Measurements from ENCODE around the gene SF1. TPM values are rescaled to one million over a fixed set of nuclear protein-coding genes. Genes with fewer than 3 reads are reported as not detected.
A peak's percentile ranks its signal among the peaks of the same experiment; 100 is the strongest.
"Not testable (repeated sequence)": the region's sequence is repeated elsewhere in the genome, so short reads cannot be mapped to it uniquely, and the experiment has no call there.

The SF1 gene, protein sequence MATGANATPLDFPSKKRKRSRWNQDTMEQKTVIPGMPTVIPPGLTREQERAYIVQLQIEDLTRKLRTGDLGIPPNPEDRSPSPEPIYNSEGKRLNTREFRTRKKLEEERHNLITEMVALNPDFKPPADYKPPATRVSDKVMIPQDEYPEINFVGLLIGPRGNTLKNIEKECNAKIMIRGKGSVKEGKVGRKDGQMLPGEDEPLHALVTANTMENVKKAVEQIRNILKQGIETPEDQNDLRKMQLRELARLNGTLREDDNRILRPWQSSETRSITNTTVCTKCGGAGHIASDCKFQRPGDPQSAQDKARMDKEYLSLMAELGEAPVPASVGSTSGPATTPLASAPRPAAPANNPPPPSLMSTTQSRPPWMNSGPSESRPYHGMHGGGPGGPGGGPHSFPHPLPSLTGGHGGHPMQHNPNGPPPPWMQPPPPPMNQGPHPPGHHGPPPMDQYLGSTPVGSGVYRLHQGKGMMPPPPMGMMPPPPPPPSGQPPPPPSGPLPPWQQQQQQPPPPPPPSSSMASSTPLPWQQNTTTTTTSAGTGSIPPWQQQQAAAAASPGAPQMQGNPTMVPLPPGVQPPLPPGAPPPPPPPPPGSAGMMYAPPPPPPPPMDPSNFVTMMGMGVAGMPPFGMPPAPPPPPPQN
- total RNA-seq, result 302 TPM
- long read RNA-seq, transcript SF1-212 (2 exons, 983 nt), result minor isoform, 10 of 87 reads
- long read RNA-seq, transcript SF1-201 (13 exons, 2,850 nt), result major isoform, 20 of 87 reads
- long read RNA-seq, partial matches to known transcripts, result 34 of 87 reads
- long read RNA-seq, other reads (novel, unspliced or antisense), result 18 of 87 reads

DNA sequence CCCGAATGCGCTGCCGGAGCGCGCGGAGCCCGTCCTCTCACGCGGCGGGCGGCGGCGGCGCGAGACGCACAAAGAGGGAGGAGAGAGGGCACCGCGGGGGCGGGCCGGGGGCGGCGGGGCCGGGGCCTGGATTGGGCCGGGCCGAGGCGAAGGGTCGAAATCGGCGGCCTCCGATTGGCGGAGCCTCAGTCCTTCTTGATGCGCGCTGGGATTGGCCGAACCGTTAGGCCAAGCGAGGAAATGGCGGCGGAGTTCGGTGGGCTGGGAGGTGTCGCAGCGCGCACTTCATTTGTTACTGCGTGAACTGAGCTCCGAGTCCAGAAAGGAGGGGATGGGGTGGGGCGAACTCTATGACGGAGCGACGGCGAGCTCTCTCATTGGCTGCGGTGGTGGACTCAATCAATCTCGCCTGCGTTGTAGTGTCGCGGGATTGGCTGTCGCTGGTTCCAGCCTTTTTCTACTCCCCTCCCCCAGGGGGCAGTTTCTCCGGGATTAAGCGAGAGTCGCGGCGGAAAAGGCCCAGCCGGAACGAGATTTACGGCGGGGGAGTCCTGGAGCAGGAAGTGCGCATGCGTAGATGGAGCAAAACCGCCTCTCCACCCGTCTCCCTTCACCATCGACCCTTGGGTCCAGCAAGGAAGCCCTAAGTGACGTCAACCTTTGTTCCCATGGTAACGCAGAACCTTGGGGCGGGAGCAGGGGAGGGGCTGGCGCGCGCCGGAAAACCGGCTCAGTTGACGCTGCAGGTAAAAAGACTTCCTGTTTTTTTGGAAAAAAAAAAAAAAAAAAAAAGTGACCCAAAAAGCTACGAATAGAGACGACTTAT, at the start of gene SF1:
Gene SF1, minus strand, starts transcription at position 70 of the 826 bp plus-strand sequence. CDS start 150 bp downstream, outside the sequence.
- DNase-seq (ENCODE audit: low spot score), result peak; percentile 99

- no peak for DNase-seq (ENCODE audit: low spot score)
Measured at GRCh38 chr11:64827451-64827839, 49.1 kb upstream of the SF1 start.

- no peak for DNase-seq (ENCODE audit: low spot score)
Measured at GRCh38 chr11:64826578-64827450, 48.5 kb upstream of the SF1 start.

GRCh38 chr11:64826062-64826461, 47.7 kb upstream of the SF1 start:
- no peak for DNase-seq (ENCODE audit: low spot score)

- no peak for DNase-seq (ENCODE audit: low spot score)
Measured at GRCh38 chr11:64823568-64824119, 45.3 kb upstream of the SF1 start.

DNA sequence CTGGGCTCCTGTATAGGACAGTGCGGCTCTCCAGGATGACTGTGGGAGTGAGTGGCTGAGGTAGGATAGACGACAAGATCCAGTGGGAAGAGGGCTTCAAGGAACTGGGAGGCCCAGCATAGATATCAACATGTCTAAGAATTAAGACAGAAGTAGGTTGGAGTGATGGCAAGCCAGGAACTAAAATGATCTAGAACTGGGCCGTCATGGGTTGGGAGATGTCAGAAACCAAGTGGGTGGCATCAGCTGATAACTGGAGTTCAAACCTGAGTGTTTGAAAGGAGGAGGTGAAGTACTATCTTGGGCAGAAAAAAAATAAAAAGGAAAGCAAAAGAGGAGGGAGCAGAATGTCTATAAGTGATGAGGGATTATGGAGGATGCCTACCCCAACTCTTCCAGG, 39.1 kb upstream of the SF1 start:
- no peak for DNase-seq (ENCODE audit: low spot score)

- DNase-seq (ENCODE audit: low spot score), result not testable (repeated sequence)
Measured at GRCh38 chr11:64815433-64815832, 37.1 kb upstream of the SF1 start.

DNA sequence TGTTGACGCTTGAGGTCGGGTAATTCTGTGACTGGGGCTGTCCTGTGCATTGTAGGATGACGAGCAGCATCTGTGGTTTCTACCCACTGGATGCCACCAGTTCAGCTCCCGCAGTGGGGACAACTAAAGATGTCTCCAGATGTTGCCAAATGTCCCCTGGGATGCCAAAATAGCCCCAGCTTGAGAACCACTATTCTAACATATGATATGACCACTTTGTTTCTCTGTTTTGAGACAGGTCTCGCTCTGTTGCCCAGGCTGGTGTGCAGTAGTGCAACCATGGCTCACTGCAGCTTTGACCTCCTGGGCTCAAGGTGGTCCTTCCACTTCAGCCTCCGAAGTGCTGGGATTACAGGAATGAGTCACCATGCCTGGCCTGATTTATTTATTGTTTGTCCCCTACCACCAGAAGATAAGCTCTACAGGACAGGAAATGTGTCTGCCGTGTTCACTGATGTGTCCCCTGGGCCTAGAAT, 36.4 kb upstream of the SF1 start:
- no peak for DNase-seq (ENCODE audit: low spot score)

GRCh38 chr11:64813826-64814225, 35.5 kb upstream of the SF1 start:
- DNase-seq (ENCODE audit: low spot score), result no peak

- no peak for DNase-seq (ENCODE audit: low spot score)
Measured at GRCh38 chr11:64810891-64811272, 32.5 kb upstream of the SF1 start.

DNA sequence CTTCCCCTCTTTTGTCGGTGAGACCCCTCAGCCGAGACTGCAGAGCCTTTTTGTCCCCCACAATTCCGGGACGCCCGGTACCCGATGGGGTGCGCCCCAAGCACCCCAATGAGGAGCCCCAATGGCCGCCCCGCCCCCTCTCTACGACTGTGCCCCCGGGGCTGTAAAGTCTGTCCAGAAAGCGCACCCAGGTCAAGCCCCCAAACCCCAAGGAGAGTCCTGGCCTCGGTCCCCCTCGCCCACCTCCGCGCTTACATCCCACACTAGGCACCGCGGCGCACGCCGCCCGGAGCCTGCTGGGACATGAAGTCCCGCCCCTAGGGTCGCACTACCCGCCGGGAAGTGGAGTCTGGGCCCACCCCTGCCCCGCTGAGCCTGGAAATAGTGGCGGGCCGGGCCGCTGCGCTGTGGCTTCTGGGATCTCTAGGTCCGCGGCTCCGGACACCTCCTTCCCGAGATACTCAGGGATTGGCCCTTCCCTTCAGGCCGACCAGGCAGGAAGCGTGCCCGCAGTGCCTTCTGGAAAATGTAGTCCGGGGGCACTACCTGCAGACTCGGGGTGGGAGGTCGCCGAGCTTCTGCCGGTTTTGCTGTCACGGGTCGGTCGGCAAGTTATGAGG, 32.0 kb upstream of the SF1 start, which contains the start of gene MEN1:
Gene MEN1, minus strand, starts transcription at position 281 of the 620 bp plus-strand sequence. CDS start 442 bp downstream, outside the sequence.
- peak; percentile 98 for DNase-seq (ENCODE audit: low spot score)

GRCh38 chr11:64809781-64810241, 31.5 kb upstream of the SF1 start:
- no peak for DNase-seq (ENCODE audit: low spot score)

GRCh38 chr11:64805481-64805880, 27.1 kb upstream of the SF1 start:
- no peak for DNase-seq (ENCODE audit: low spot score)

DNA sequence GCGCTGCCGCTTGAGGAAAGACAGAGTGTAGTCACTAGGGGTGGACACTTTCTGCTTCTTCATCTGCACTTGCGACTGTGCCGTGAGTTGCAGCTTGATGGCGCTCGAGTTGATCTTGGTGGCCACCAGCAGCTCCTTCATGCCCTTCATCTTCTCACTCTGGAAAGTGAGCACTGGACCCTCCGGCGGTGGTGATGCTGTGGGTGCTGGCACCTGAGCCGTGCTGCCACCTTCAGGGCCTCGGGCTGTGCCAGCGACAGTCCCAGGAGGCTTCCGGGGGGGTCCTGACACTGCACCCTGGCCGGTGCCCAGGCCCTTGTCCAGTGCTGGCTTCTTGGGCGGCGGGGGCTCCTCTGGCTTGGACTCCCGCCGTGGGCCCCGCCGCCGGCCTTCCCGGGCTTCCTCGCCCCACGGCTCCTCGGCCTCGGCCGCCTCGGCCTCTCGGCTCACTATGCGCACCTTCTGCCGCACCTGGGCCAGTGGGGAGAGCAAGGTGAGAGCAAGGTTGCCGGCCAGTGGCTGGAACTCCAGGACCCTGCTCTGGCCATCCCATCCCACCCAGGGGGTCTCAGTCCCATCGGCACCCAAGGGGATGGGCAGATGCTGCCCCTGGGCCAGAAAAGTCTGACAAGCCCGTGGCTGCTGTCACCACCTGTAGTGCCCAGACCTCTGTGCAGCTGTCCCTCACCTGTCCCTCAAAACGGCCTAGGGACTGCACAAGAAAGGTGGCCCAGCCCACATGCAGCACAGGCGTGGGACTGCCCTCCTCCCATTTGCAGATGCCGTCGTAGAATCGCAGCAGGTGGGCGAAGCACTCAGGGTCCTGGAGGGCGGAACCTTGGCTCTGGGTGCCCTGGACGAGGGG, 26.2 kb upstream of the SF1 start:
- no peak for DNase-seq (ENCODE audit: low spot score)

GRCh38 chr11:64803846-64804345, 25.6 kb upstream of the SF1 start:
- no peak for DNase-seq (ENCODE audit: low spot score)

DNA sequence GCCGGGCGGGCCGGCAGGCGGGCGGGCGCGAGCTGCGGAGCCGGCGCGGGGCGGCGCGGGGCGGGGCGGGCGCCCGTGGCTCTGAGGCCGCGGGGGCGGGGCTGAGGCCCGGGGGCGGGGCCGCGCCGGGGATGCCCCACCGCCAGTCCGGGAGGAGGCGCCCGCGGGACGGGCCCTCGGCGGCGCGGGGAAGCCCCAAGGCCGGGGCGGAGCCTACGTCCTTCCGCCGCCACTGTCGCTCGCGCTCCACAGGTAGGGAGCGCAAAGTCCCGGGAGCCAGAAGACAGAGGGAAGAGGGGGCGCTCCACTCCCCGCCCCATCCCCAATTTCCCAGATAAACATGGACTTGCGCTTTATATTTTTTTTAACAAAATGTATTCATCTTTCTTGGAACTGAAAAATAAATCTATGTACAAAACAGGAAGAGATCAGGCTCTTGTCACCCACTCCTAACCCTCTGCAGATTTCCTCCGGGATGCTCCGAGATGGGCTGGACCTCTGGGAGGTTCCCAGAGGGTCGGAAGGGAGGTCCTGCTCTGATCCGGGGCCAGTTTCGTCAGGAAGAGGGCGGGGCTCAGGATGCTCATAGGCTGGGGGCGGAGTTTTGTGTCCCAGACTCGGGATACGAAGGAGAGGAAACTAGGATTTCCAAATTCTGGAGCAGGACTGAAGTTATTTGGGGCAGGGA, 25.0 kb upstream of the SF1 start, which contains the start of gene MAP4K2:
Gene MAP4K2, minus strand, starts transcription at position 57 of the 688 bp plus-strand sequence. CDS start 65 bp downstream, outside the sequence.
- DNase-seq (ENCODE audit: low spot score), result no peak

All from mesenteric fat pad (tissue), 1 donor.